ENCODE results near the gene CENPO.

DNA sequence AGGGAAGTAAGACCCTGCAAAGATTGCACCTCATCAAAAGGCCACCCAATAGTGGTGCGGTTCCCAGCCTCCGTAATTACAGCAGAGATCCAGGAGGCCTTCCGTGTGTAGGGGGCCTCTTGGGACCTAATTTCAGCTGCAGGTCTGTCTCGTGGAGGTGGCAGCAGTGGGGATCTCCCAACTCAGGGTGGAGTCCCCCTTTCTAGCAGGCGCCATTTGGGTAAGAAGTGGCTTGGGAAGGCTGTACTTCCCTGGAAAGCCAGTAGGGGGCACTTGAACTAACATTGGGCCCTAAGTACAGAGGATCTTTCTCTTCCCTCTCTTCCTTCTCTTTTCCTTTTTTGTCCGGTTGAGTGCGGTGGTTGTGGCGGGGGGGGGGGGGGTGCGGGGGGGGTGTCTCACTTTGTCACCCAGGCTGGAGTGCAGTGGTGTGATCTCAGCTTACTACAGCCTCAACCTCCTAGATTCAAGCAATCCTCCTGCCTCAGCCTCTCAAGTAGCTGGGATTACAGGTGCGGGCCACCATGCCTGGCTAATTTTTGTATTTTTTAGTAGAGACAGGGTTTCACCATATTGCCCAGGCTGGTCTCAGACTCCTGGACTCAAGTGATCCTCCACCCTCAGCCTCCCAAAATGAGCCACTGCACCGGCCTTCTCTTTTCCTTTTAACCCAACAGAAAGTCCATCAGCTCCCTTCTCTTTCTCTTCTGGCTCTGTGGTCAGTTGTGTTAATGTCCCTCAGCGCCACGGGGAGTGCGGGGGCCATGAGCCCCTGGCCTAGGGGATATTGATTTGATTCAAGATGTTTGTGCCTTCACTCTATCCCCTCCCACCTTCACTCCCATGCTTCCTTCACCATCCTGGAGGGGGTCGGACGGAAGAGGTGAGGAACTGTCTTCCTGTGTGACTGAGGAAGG lies 32.0 kb downstream of the CENPO start:
- no peak for TF ChIP-seq POLR2A (IDR thresholded peaks at IDR 0.05; ENCODE audit: low read depth, low read length)
- peak; percentile 37; the same call in 1 of the 2 replicates for TF ChIP-seq POLR2AphosphoS5 (IDR thresholded peaks at IDR 0.05; ENCODE audit: low read depth, low read length)
